IPS-20b (cell line): ENCODE results near the gene CPXM2.

Experiments used
- H3K27ac ChIP-seq: one replicate; pipeline ENCODE4 v1.5.1; 2013; ENCODE audit warnings: low read length
- H3K27me3 ChIP-seq: 2 replicates; pipeline ENCODE4 v1.6.1; 2013; ENCODE audit warnings: mild to moderate bottlenecking, low read length, inconsistent platforms; ENCODE audit not compliant: insufficient read depth
- H3K36me3 ChIP-seq: 2 replicates; pipeline ENCODE4 v1.6.1; 2013; ENCODE audit warnings: low read depth, mild to moderate bottlenecking, inconsistent platforms, low read length, moderate library complexity; ENCODE audit not compliant: insufficient read depth
- H3K4me1 ChIP-seq: 2 replicates; pipeline ENCODE4 v1.6.1; 2013; ENCODE audit warnings: mild to moderate bottlenecking, control low read depth, inconsistent platforms, low read length, moderate library complexity; ENCODE audit not compliant: insufficient read depth
- H3K4me3 ChIP-seq: 2 replicates; pipeline ENCODE4 v1.5.1; 2013; ENCODE audit warnings: mild to moderate bottlenecking, low read length, inconsistent platforms
- H3K9ac ChIP-seq: 2 replicates; pipeline ENCODE4 v1.6.1; 2013; ENCODE audit warnings: low read depth, mild to moderate bottlenecking, inconsistent platforms, low read length, moderate library complexity
- H3K9me3 ChIP-seq: 2 replicates; pipeline ENCODE4 v1.6.1; 2013; ENCODE audit warnings: mild to moderate bottlenecking, low read depth, low read length, inconsistent platforms; ENCODE audit not compliant: insufficient read depth

The CPXM2 gene

DNA sequence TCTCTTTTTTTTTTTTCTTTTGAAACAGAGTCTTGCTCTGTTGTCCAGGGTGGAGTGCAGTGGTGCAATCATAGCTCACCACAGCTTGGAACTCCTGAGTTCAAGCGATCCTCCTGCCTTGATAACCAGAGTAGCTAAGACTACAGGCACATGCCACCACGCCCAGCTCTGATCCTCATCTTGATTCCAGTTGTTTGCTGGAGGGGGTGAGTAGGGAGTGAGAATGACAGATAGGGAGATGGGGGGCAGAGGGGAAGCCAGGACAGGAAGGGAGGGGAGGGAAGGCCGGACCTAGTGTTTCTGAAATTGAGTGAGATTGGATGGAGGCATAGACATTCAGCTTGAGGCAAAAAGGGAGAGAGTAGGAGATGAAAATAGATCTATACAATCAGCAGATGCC, 25.2 kb upstream of the CPXM2 start:
- H3K9ac ChIP-seq: no peak overlapping the region

DNA sequence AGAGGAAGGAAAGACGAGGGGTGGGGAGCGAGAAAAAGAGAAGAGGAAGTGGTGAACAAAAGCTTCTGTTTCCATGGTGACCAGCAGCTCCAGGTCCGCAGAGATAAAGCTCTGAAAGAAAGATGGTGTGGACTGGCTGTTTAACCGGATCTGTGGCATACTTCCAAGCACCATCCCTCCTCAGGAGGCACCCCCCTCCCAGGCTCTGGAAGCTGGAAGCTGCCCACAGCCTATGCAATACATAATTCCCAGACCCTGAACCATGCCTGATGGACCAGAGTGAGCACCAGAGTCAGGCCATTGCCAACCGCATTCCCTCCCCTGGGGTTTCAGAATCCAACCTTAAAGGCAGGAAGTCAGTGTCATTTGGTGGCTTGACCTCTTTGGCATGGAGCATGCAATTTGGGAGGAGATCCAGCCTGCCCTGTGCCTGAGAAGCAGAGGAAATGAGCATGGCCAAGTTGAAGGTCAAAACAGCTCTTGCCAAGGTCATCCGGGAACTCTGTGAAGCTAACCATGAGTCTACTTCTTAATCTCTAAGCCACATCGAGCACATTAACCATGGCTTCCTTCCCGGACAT, 22.2 kb upstream of the CPXM2 start:
- Histone ChIP-seq H3K4me3 (no peak overlapping the region), H3K27me3 (no peaks in the 10 kb centered on the region), H3K27ac (no peak overlapping the region), H3K9ac (no peak overlapping the region), H3K36me3 (no peaks in the 10 kb centered on the region), H3K4me1 (peaks cover 6% of the 10 kb centered on the region; the same call in 1 of the 2 replicates), H3K9me3 (peaks cover 7% of the 10 kb centered on the region; the same call in 1 of the 2 replicates)

More for the DNA sequence above, 25.2 kb upstream of the CPXM2 start:
- Histone ChIP-seq H3K4me3 (no peak overlapping the region), H3K27ac (no peak overlapping the region), H3K9me3 (peaks cover 7% of the 10 kb centered on the region; the same call in 1 of the 2 replicates), H3K27me3 (no peaks in the 10 kb centered on the region), H3K36me3 (no peaks in the 10 kb centered on the region), H3K4me1 (peaks cover 6% of the 10 kb centered on the region; the same call in 1 of the 2 replicates)

DNA sequence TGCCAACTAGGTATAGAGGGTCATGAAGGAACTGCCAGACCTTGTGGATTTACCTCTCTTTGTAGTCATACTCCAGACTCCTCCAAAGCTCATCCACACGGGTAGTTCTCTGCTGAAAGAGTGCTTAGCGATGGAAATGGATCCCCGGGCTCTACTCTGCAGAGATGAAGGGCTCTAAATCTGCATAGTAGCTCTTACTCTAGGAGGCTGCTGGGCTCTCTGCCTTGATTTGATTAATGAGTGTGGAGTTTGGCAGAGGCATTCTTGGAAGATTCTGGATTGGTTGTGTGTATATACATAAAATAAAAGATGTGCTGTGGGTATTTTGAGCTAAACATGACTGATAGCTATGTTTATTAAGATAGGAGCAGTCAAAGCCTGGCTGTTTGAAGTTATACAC, 21.3 kb upstream of the CPXM2 start:
- no peaks in the 10 kb centered on the region for H3K36me3 ChIP-seq
- H3K9me3 ChIP-seq: no peaks in the 10 kb centered on the region
- peaks cover 6% of the 10 kb centered on the region; the same call in 1 of the 2 replicates for H3K4me1 ChIP-seq
- no peaks in the 10 kb centered on the region; the same call in 1 of the 2 replicates for H3K27me3 ChIP-seq
- no peak overlapping the region for H3K9ac ChIP-seq
- H3K4me3 ChIP-seq: no peak overlapping the region
- no peak overlapping the region for H3K27ac ChIP-seq

DNA sequence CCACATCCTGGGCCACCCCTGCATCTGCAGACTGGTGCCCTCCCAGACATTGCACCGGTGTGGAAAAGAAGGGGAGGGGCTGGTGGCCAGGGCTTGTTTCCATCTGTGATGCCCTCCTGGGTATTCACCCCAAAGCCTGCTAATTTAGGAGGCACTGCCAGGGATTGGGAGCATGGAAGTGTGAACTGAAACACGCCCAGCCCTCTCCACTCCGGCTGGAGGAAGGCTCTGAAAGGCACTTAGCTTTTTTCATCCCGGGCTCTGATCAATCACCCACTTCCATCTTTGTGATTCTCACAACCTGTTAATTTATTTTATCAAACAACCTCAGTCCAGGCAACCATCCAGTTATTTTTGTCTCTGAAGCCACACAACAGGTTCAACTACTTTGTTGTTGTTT, 20.9 kb upstream of the CPXM2 start:
- H3K27me3 ChIP-seq: no peaks in the 10 kb centered on the region; the same call in 1 of the 2 replicates
- no peak overlapping the region for H3K9ac ChIP-seq
- peaks cover 6% of the 10 kb centered on the region; the same call in 1 of the 2 replicates for H3K4me1 ChIP-seq
- no peak overlapping the region for H3K27ac ChIP-seq
- no peaks in the 10 kb centered on the region for H3K9me3 ChIP-seq
- no peak overlapping the region for H3K4me3 ChIP-seq
- H3K36me3 ChIP-seq: no peaks in the 10 kb centered on the region

DNA sequence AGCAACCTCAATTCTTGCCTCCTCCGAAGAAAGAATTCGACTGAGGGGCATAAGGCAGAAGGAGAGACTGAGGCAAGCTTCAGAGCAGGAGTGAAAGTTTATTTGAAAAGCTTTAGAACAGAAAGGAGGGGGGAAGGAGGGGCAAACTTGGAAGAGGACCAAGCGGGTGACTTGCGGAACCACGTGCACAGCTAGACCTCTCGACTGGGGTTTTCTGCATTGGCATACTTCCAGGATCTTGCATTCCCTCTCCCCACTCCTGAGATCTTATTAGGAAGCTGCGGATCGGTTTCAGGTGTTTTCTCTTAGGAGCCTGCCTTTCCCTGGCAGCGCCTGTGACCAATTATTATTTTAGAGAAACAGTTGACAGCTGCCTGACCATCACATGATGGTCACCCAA, 20.3 kb upstream of the CPXM2 start:
- no peak overlapping the region for H3K9ac ChIP-seq
- H3K9me3 ChIP-seq: no peaks in the 10 kb centered on the region
- no peaks in the 10 kb centered on the region for H3K36me3 ChIP-seq
- no peak overlapping the region for H3K27ac ChIP-seq
- H3K4me1 ChIP-seq: peaks cover 6% of the 10 kb centered on the region; the same call in 1 of the 2 replicates
- H3K4me3 ChIP-seq: no peak overlapping the region
- no peaks in the 10 kb centered on the region; the same call in 1 of the 2 replicates for H3K27me3 ChIP-seq

DNA sequence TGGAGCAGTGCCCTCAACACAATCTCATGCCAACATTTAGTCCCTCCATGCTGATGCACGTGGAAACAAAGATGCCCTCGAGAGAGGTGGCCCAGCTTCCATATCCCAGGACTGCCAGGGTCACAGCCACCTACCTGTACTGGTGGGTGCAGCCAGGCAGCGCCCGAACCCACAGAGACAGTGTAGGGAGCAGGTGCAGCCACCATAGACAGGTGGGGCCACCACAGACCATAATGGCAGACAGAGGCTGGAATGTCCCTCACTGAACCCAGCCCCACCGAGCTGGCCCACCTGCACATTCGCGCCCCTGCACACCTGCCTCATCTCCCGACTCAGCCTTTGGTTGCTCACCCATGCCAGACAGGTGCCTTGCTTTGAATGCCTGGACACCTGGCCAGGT, 18.3 kb upstream of the CPXM2 start:
- Histone ChIP-seq H3K4me3 (no peak overlapping the region), H3K36me3 (no peaks in the 10 kb centered on the region), H3K9ac (no peak overlapping the region), H3K27ac (no peak overlapping the region), H3K4me1 (peaks cover 6% of the 10 kb centered on the region; the same call in 1 of the 2 replicates), H3K27me3 (no peaks in the 10 kb centered on the region; the same call in 1 of the 2 replicates), H3K9me3 (no peaks in the 10 kb centered on the region)

DNA sequence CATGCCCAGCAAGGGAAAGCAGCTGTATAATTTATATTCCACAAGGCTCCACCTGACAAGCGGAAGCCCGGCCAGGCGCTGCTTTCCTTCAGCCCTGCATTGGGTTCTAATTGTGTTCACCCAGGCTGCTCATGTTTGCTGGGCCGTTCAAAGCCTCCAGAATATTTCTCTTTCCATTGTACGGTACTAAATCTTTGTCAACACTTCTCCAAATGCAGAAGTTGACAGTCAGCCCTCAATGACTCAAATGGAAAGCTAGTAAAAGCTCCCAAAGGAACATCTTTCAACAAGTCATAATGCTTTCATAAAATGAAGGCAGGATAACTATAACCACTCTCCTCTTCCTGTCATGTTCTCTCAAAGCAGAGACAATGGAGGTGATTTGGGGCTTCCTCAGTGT, 17.8 kb upstream of the CPXM2 start:
- H3K9me3 ChIP-seq: no peaks in the 10 kb centered on the region
- no peak overlapping the region for H3K9ac ChIP-seq
- H3K4me3 ChIP-seq: no peak overlapping the region
- no peaks in the 10 kb centered on the region for H3K36me3 ChIP-seq
- H3K4me1 ChIP-seq: peaks cover 6% of the 10 kb centered on the region; the same call in 1 of the 2 replicates
- no peaks in the 10 kb centered on the region; the same call in 1 of the 2 replicates for H3K27me3 ChIP-seq
- H3K27ac ChIP-seq: no peak overlapping the region

DNA sequence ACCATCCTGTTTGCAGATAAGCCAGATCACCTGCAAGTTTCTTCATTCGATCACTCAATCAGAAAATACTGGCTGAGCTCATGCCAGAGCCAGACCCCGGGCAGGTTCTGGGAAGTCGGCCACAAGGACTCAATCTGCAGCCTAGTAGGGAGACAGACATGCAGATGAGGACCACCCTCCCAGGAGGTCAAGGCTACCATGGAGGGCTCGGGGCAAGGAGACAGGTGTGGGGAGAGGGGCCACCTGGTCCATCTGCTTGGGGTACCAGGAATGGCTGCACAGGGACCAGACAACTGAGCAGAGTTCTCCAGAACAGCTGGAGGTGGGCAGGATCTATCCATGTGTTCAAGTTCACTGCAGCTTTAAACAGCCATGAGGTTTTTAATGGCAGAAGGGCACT, 16.8 kb upstream of the CPXM2 start:
- peaks cover 6% of the 10 kb centered on the region; the same call in 1 of the 2 replicates for H3K4me1 ChIP-seq
- H3K4me3 ChIP-seq: no peak overlapping the region
- H3K27ac ChIP-seq: no peak overlapping the region
- no peaks in the 10 kb centered on the region for H3K9me3 ChIP-seq
- no peak overlapping the region for H3K9ac ChIP-seq
- H3K36me3 ChIP-seq: no peaks in the 10 kb centered on the region
- H3K27me3 ChIP-seq: no peaks in the 10 kb centered on the region; the same call in 1 of the 2 replicates

DNA sequence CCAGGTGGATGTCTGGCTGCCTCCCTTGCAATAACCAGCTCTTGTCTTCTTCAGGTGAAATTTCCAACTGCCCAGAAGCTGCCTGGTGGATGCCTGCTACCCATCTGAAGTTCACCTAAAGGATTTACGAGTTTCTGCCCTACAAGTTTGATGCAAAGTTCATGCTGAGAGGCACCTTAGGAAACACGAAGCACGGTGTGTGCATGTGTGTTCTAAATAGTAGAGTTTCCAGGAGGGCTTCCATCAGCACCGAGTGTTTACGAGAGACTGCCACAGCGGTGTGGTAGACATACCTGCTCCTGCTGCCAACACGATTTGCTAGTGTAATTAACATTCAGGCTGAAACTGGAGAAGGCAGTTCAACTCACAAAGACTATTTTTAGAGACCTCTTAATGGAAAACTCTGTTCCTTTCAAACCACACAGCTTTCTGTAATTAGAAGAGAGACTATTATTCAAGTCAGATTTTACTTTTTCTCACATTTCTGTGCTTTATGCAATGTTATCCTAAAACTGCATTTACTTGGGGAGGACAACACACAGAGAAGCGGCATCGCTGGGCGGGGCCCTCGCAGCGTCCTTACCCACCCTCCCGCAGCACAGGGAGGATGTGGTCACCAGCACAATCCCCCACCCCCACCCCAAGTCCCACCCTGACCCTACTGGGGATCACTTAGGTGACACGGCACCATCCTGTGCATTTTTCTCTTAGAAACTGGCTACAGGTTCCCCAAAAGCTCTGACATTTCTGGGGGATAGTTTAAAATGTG, 15.5 kb upstream of the CPXM2 start:
- no peaks in the 10 kb centered on the region for H3K9me3 ChIP-seq
- no peak overlapping the region for H3K9ac ChIP-seq
- H3K36me3 ChIP-seq: no peaks in the 10 kb centered on the region
- no peaks in the 10 kb centered on the region; the same call in 1 of the 2 replicates for H3K27me3 ChIP-seq
- no peak overlapping the region for H3K27ac ChIP-seq
- no peaks in the 10 kb centered on the region; the same call in 1 of the 2 replicates for H3K4me1 ChIP-seq
- no peak overlapping the region for H3K4me3 ChIP-seq

DNA sequence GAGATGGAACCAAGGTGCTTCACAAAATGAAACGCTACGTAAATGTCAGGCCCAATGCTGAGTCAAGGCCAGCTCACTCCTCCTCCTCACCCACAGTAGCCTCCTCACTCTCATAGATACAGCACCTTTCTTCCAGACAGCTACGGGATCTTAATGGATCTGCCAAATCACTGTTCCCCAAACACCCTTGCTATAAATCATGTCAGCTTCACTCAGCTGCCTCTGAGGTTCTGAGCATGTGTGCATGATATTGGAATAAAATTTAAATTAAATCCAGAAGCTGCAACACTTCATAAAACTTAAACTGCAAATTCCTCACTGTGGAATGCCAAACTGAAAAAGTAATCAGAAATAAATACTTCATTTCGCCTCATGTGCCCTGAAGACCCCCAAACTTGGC, 14.7 kb upstream of the CPXM2 start:
- Histone ChIP-seq H3K27ac (no peak overlapping the region), H3K4me3 (no peak overlapping the region), H3K27me3 (no peaks in the 10 kb centered on the region; the same call in 1 of the 2 replicates), H3K9me3 (no peaks in the 10 kb centered on the region), H3K9ac (no peak overlapping the region), H3K36me3 (no peaks in the 10 kb centered on the region), H3K4me1 (no peaks in the 10 kb centered on the region; the same call in 1 of the 2 replicates)

DNA sequence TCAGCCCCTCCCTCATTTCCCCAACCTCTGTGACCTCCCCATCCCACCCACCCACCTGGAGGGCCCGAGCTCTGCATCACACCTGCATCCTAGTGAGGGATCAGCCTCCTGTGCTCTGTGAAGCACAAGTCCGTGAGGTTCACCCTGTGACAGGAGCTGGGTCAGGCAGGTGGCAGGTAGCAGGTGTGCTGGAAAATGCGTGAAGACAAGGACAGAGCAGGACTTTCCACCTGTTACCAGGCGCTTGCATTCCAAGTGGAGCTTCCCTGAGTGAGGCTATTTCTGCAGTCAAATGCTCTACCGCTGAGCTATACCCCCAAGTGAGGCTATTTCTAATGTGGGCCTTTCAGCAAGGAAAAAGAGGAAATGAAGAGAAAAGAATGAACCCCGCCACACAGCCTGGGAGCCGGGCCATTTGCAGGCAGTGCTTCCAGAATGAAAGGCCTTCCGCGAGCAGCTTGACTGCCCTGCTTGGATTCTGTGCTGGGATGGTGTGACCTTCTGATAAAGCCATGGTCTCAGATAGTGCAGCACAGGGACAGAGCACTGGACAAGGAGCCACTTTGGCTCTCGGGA, 13.3 kb upstream of the CPXM2 start:
- no peaks in the 10 kb centered on the region; the same call in 1 of the 2 replicates for H3K4me1 ChIP-seq
- H3K9me3 ChIP-seq: peaks cover 11% of the 10 kb centered on the region; the same call in 1 of the 2 replicates
- no peaks in the 10 kb centered on the region; the same call in 1 of the 2 replicates for H3K27me3 ChIP-seq
- H3K4me3 ChIP-seq: no peak overlapping the region
- no peak overlapping the region for H3K27ac ChIP-seq
- no peak overlapping the region for H3K9ac ChIP-seq
- H3K36me3 ChIP-seq: no peaks in the 10 kb centered on the region
